Tibial nerve (tissue), 4 donors: ENCODE measurements around the gene AMBP. TPM values are rescaled to one million over a fixed set of nuclear protein-coding genes. Genes with fewer than 3 reads are reported as not detected.

ENCODE experiments used
- DNase-seq, 2 donors: peaks; one replicate each; pipeline ENCODE4 v3.0.0-alpha.2; 2019; ENCODE audit warnings: low spot score in 2 of 2
- H3K27ac ChIP-seq, 4 donors: fragments of 200-600 bp; sonication (generic) in 3 of 4; one replicate each; pipeline ENCODE4 v1.5.1; 2017 to 2019; ENCODE audit warnings: mild to moderate bottlenecking in 1 of 4
- H3K27me3 ChIP-seq, 2 donors: fragments of 200-600 bp; sonication (generic) in 1 of 2; one replicate each; pipeline versions ENCODE4 v1.5.1 to v1.6.0; 2017 to 2019
- H3K36me3 ChIP-seq, 3 donors: fragments of 200-600 bp; sonication (generic); one replicate each; pipeline ENCODE4 v1.5.1; 2018 to 2019
- H3K4me1 ChIP-seq, 4 donors: fragments of 200-600 bp; sonication (generic) in 3 of 4; one replicate each; pipeline ENCODE4 v1.5.1; 2017 to 2019
- H3K4me3 ChIP-seq, 4 donors: fragments of 200-600 bp; sonication (generic) in 3 of 4; one replicate each; pipeline ENCODE4 v1.5.1; 2017 to 2019; ENCODE audit warnings: mild to moderate bottlenecking in 1 of 4, moderate library complexity in 1 of 4
- H3K9me3 ChIP-seq, 4 donors: fragments of 200-600 bp; sonication (generic) in 3 of 4; one replicate each; pipeline ENCODE4 v1.5.1; 2017 to 2019
- CTCF ChIP-seq, 5 experiments: fragments of 200-600 bp in 3 of 5; fragments of 450-650 bp in 2 of 5; sonication (generic) in 3 of 5; IDR thresholded peaks; one replicate each; pipeline ENCODE4 v1.5.1; 2016 to 2019; ENCODE audit warnings: antibody characterized with exemption in 5 of 5, mild to moderate bottlenecking in 3 of 5, moderate library complexity in 2 of 5
- EP300 ChIP-seq, 2 donors: sonication (generic); formaldehyde crosslinking; IDR thresholded peaks; one replicate each; pipeline ENCODE4 v1.6.1; 2017; ENCODE audit warnings: antibody characterized with exemption in 2 of 2, mild to moderate bottlenecking in 1 of 2
- POLR2A ChIP-seq, 2 donors: fragments of 450-650 bp; IDR thresholded peaks; one replicate each; pipeline ENCODE4 v1.6.1; 2017; ENCODE audit warnings: antibody characterized with exemption in 2 of 2, mild to moderate bottlenecking in 2 of 2, moderate library complexity in 2 of 2
- WGBS, 2 donors: methylation state at CpG; one replicate each; pipeline ENCODE4 v1.1.5; 2018; 5-methylcytosine and 5-hydroxymethylcytosine counted together
- total RNA-seq, 4 donors: library from RNA; depleted of rRNA; stranded (reverse); fragments of >200 nt; gene quantifications; one replicate each; pipeline ENCODE4 v1.1.0, GENCODE V29; 2016

Gene AMBP
- total RNA-seq, 4 donors from 2014 or later, result not detected

GRCh38 chr9:114050226-114050568 lies 27.9 kb downstream of the AMBP start:
- Histone ChIP-seq H3K36me3 (peaks cover 0 to 78% (median 0%) of the 10 kb centered on the region in 3 donors), H3K4me3 (no peak overlapping the region), H3K27ac (no peak overlapping the region), H3K4me1 (no peaks in the 10 kb centered on the region), H3K27me3 (no peaks in the 10 kb centered on the region), H3K9me3 (no peaks in the 10 kb centered on the region)
- no peak for DNase-seq
- TF ChIP-seq CTCF (IDR thresholded peaks at IDR 0.05) (no peak), EP300 (IDR thresholded peaks at IDR 0.05) (no peak), POLR2A (IDR thresholded peaks at IDR 0.05) (no peak)
- WGBS, 2 donors, result 86 to 91% methylated on average over 11 of the region's 11 CpGs

GRCh38 chr9:114049441-114050225 lies 28.5 kb downstream of the AMBP start:
- WGBS, 2 donors, result 95 to 96% methylated on average over 26 to 39 of the region's 40 CpGs
- Histone ChIP-seq H3K27me3 (no peaks in the 10 kb centered on the region), H3K36me3 (peaks cover 0 to 77% (median 0%) of the 10 kb centered on the region in 3 donors), H3K9me3 (no peaks in the 10 kb centered on the region), H3K27ac (no peak overlapping the region), H3K4me1 (no peaks in the 10 kb centered on the region), H3K4me3 (no peak overlapping the region)
- DNase-seq, result no peak
- TF ChIP-seq POLR2A (IDR thresholded peaks at IDR 0.05) (no peak), CTCF (IDR thresholded peaks at IDR 0.05) (no peak), EP300 (IDR thresholded peaks at IDR 0.05) (no peak)

GRCh38 chr9:114048533-114049415 lies 29.3 kb downstream of the AMBP start:
- H3K27ac ChIP-seq, result no peak overlapping the region
- H3K4me1 ChIP-seq, result no peaks in the 10 kb centered on the region
- no peak for DNase-seq
- no peak overlapping the region for H3K4me3 ChIP-seq
- peaks cover 0 to 81% (median 0%) of the 10 kb centered on the region in 3 donors for H3K36me3 ChIP-seq
- no peaks in the 10 kb centered on the region for H3K27me3 ChIP-seq
- 96 to 97% methylated on average over 38 to 44 of the region's 44 CpGs for WGBS, 2 donors
- no peak for TF ChIP-seq EP300 (IDR thresholded peaks at IDR 0.05)
- no peak for TF ChIP-seq CTCF (IDR thresholded peaks at IDR 0.05)
- TF ChIP-seq POLR2A (IDR thresholded peaks at IDR 0.05), result no peak
- H3K9me3 ChIP-seq, result peaks cover 0 to 5% (median 0%) of the 10 kb centered on the region in 4 donors

GRCh38 chr9:114047717-114048116 lies 30.4 kb downstream of the AMBP start:
- Histone ChIP-seq H3K27me3 (no peaks in the 10 kb centered on the region), H3K36me3 (peaks cover 0 to 81% (median 0%) of the 10 kb centered on the region in 3 donors), H3K27ac (no peak overlapping the region), H3K9me3 (peaks cover 0 to 11% (median 0%) of the 10 kb centered on the region in 4 donors), H3K4me1 (no peaks in the 10 kb centered on the region), H3K4me3 (no peak overlapping the region)
- TF ChIP-seq POLR2A (IDR thresholded peaks at IDR 0.05), result no peak
- DNase-seq, result no peak
- WGBS, 2 donors, result 78 to 91% methylated on average over 3 of the region's 3 CpGs

- no peak overlapping the region for H3K27ac ChIP-seq
Observed at GRCh38 chr9:114046875-114047274, 31.2 kb downstream of the AMBP start.

More at GRCh38 chr9:114046875-114047274, 31.2 kb downstream of the AMBP start:
- peaks cover 0 to 11% (median 0%) of the 10 kb centered on the region in 4 donors for H3K9me3 ChIP-seq
- H3K4me3 ChIP-seq, result no peak overlapping the region
- no peak for DNase-seq
- no peak for TF ChIP-seq POLR2A (IDR thresholded peaks at IDR 0.05)
- H3K4me1 ChIP-seq, result no peaks in the 10 kb centered on the region
- 88 to 100% methylated on average over 1 of the region's 1 CpG for WGBS, 2 donors
- peaks cover 0 to 81% (median 0%) of the 10 kb centered on the region in 3 donors for H3K36me3 ChIP-seq
- no peaks in the 10 kb centered on the region for H3K27me3 ChIP-seq
